Left lung (tissue), 10 donors: ENCODE measurements around the gene GLS. TPM values are rescaled to one million over a fixed set of nuclear protein-coding genes. Genes with fewer than 3 reads are reported as not detected.

Source experiments
- ATAC-seq: fragments of 200-7000 bp; cut with Tn5 transposase; one replicate; pipeline ENCODE4 v1.9.1; 2020; ENCODE audit warnings: moderate library complexity
- DNase-seq, 4 donors: peaks; one replicate each; pipeline ENCODE4 v3.0.0-alpha.2; 2013 to 2020
- H3K27ac ChIP-seq, 2 donors: fragments of 200-600 bp; sonication (generic) in 1 of 2; one replicate each; pipeline versions ENCODE4 v1.5.0 to v1.8.0; 2020 to 2021
- H3K27me3 ChIP-seq, 2 donors: fragments of 200-600 bp; sonication (generic) in 1 of 2; one replicate each; pipeline versions ENCODE4 v1.5.0 to v1.8.0; 2020 to 2021
- H3K36me3 ChIP-seq, 2 donors: fragments of 200-600 bp; sonication (generic) in 1 of 2; one replicate each; pipeline versions ENCODE4 v1.5.0 to v1.8.0; 2020 to 2021
- H3K4me1 ChIP-seq, 2 donors: fragments of 200-600 bp; one replicate each; pipeline ENCODE4 v1.8.0; 2021
- H3K4me3 ChIP-seq, 2 donors: fragments of 200-600 bp; sonication (generic) in 1 of 2; one replicate each; pipeline versions ENCODE4 v1.5.0 to v1.8.0; 2020 to 2021; ENCODE audit warnings: mild to moderate bottlenecking in 1 of 2
- H3K9me3 ChIP-seq, 2 donors: fragments of 200-600 bp; sonication (generic) in 1 of 2; one replicate each; pipeline versions ENCODE4 v1.5.0 to v1.8.0; 2020 to 2021
- intact Hi-C, 2 donors: fragments of 100-400 bp; cut with DNase I; formaldehyde crosslinking; loops; one replicate each; pipeline versions ENCODE4 v1.11.2 to v1.14.2; 2022
- polyA plus RNA-seq, 6 donors: library from polyadenylated mRNA; unstranded; fragments of 120-200 nt; gene quantifications; one replicate each; pipeline ENCODE4 v1.2.1, GENCODE V29; 2013; ENCODE audit not compliant: insufficient read length in 6 of 6
- total RNA-seq, 2 donors: library from RNA; stranded (reverse); fragmentation: NEBNext Ultra II Directional; extraction: Animal tissue kit (Norgen Biotek cat#: 25700); gene quantifications; one replicate each; pipeline ENCODE4 v1.2.1, GENCODE V29; 2021
- TF ChIP-seq, protein P1 (sequence below), 2 donors: fragments of 200-600 bp; sonication (generic) in 1 of 2; IDR thresholded peaks; one replicate each; pipeline versions ENCODE4 v1.5.0 to v1.8.0; 2021; ENCODE audit warnings: antibody characterized with exemption in 2 of 2
- donor health status: DM: no; HTN: yes; CAD: no.
- donor health status: DM: no; HTN: no; CAD: no.

Gene GLS
- total and polyA plus RNA-seq, 8 donors, result 114 to 346 (median 123) TPM

DNA sequence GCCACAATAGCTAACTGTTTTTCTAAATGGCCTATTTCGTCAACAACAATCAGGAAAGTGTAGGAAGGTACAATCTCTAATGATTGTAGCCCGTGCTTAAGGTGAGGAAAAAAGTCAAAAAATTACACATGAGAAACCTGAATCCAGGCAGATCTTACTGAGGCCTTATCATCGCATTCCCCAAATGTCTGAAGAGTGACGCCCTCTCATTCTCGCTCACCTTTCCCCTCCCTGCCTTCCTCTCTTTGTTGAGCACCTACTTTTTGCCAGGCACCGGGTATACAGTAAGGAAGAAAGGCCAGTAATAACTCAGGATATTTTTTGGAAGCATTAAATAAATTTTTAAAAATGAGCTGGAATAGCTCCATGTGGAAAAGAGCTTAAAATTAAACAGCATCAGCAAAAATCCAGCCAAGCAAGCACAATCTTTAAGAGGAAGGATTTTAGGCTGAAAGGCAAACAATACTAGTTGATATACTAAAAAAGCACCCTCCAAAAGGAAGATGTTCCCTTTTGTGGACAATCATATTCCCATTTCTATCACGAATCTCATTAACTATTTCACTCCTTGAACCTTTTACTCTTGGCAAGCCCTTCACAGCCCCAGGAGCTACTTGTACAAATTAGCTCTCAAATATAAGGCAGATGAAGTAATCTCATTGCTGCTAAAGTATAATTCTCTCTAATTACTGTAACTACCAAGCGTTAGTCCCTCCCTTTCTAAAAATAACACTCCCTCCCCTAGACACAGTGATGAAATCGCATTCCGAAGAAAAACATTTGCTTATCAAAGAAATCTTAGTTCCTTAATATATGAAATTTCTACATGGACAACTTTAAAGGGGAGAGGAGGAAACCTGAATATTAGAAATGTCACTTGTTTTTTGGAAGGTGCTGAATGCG lies 93.4 kb downstream of the GLS start:
- Histone ChIP-seq H3K36me3 (peaks cover 2 to 99% of the 10 kb centered on the region in 2 donors), H3K27ac (peak overlapping the region; percentile 20 to 29), H3K27me3 (no peaks in the 10 kb centered on the region), H3K9me3 (no peaks in the 10 kb centered on the region), H3K4me3 (no peak overlapping the region), H3K4me1 (peaks cover 0 to 50% of the 10 kb centered on the region in 2 donors)
- peak in 1 of 4 donors; percentile 19 for DNase-seq
- TF ChIP-seq, protein P1, sequence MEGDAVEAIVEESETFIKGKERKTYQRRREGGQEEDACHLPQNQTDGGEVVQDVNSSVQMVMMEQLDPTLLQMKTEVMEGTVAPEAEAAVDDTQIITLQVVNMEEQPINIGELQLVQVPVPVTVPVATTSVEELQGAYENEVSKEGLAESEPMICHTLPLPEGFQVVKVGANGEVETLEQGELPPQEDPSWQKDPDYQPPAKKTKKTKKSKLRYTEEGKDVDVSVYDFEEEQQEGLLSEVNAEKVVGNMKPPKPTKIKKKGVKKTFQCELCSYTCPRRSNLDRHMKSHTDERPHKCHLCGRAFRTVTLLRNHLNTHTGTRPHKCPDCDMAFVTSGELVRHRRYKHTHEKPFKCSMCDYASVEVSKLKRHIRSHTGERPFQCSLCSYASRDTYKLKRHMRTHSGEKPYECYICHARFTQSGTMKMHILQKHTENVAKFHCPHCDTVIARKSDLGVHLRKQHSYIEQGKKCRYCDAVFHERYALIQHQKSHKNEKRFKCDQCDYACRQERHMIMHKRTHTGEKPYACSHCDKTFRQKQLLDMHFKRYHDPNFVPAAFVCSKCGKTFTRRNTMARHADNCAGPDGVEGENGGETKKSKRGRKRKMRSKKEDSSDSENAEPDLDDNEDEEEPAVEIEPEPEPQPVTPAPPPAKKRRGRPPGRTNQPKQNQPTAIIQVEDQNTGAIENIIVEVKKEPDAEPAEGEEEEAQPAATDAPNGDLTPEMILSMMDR (IDR thresholded peaks at IDR 0.05), result no peak
- peak; percentile 58 for ATAC-seq
- intact Hi-C loops, result no loop called here

DNA sequence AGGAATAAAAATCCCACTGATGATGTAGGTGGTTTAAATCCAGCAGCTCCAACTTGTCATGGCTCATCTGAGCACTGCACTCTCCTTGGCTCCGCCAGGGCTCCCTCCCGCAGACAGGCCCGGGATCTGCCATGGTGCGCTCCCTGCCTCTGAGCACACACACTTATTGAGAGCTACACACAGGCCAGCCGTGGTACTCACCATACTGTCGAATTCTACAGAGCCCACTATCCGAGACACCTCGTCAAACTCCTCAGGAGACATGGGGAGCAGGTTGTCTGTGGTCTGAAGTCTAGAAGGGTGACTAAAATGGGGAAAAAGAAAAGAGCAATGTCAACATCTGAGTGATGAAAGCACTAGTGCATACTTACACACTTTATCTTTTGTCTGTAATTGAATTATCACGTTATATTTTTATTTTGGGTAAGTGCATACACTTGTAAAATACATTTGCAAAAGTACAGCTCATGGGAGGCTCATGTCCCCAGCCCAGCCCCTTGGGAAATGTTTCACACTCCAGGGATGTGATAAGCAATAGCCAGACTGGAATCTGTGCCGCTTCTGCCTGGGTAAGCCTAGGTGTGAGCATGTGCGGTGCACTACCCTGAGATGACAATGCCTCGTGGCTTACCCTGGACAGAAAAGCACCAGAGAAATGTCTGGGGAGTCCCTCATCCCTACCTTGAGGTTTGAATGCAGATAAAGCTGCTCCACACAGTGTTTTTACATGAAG lies 94.2 kb downstream of the GLS start:
- TF ChIP-seq, protein P1 (IDR thresholded peaks at IDR 0.05), result no peak
- Histone ChIP-seq H3K4me1 (peaks cover 0 to 57% of the 10 kb centered on the region in 2 donors), H3K36me3 (peaks cover 2 to 99% of the 10 kb centered on the region in 2 donors), H3K9me3 (no peaks in the 10 kb centered on the region), H3K27ac (peak overlapping the region; percentile 20 to 29), H3K27me3 (no peaks in the 10 kb centered on the region), H3K4me3 (no peak overlapping the region)
- ATAC-seq (peak; percentile 58), DNase-seq (no peak)
- intact Hi-C loops, result no loop called here

DNA sequence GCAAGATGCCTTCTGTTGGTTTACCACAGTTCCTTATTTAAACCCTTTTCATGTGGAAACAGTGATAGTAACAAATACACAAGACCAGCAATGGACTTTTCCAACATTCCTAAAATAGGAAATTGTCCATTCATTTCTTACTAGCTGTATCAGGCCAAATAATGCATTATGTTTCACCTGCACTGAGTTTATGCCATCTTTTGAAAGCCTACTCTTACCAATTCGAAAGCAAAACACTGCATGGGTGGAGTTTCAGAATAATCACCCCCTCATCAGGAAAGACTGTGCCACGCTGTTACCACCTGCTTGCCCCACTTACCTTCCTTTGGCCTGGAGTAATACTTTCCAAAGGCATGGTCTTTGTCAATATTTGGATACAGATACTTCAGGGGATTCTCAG lies 95.9 kb downstream of the GLS start:
- no peaks in the 10 kb centered on the region for H3K27me3 ChIP-seq
- TF ChIP-seq, protein P1 (IDR thresholded peaks at IDR 0.05), result no peak
- peaks cover 2 to 99% of the 10 kb centered on the region in 2 donors for H3K36me3 ChIP-seq
- ATAC-seq (no peak), DNase-seq (no peak)
- peaks cover 7 to 57% of the 10 kb centered on the region in 2 donors for H3K4me1 ChIP-seq
- H3K4me3 ChIP-seq, result no peak overlapping the region
- intact Hi-C loops, result no loop called here
- no peak overlapping the region for H3K27ac ChIP-seq
- H3K9me3 ChIP-seq, result no peaks in the 10 kb centered on the region

DNA sequence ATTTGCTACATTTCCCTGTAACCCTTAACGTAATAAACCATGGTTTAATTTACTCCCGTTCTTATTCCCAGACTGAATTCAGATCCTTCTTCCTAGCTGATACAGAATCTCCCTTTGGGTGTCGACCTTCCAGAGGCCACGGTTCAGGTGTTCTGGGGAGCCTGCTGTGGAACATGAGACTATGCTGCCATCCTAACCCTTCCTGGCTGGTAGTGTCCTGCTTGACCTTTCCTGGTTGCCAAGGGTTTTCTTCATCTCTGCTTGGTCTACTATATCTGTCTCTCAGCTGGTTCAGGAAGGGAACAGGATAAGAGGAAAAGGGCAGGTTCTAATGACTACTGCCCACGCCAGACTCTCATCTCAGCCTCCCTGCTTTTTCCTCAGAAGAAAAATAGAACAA lies 96.9 kb downstream of the GLS start:
- DNase-seq (no peak), ATAC-seq (no peak)

More for the DNA sequence above, 96.9 kb downstream of the GLS start:
- intact Hi-C loops, result no loop called here
- H3K9me3 ChIP-seq, result no peaks in the 10 kb centered on the region
- no peak overlapping the region for H3K4me3 ChIP-seq
- no peak overlapping the region for H3K27ac ChIP-seq
- H3K27me3 ChIP-seq, result no peaks in the 10 kb centered on the region
- H3K4me1 ChIP-seq, result peaks cover 7 to 55% of the 10 kb centered on the region in 2 donors
- H3K36me3 ChIP-seq, result peaks cover 2 to 99% of the 10 kb centered on the region in 2 donors
- TF ChIP-seq, protein P1 (IDR thresholded peaks at IDR 0.05), result no peak
